Suprapubic skin (tissue), 4 donors: ENCODE data around the gene ATP5MC2.

Experiments
- EP300 ChIP-seq: sonication (generic); formaldehyde crosslinking; IDR thresholded peaks from one replicate; pipeline ENCODE4 v1.6.1; 2017; ENCODE audit warnings: antibody characterized with exemption
- POLR2A ChIP-seq, 2 donors: fragments of 450-650 bp; IDR thresholded peaks; one replicate each; pipeline ENCODE4 v1.6.1; 2017; ENCODE audit warnings: antibody characterized with exemption in 2 of 2, mild to moderate bottlenecking in 2 of 2, moderate library complexity in 2 of 2
- POLR2AphosphoS5 ChIP-seq, 3 donors: sonication (generic); formaldehyde crosslinking; IDR thresholded peaks; one replicate each; pipeline ENCODE4 v1.6.1; 2017; ENCODE audit warnings: antibody characterized with exemption in 3 of 3
- TF ChIP-seq, protein P1 (sequence below), 2 donors: fragments of 200-600 bp in 1 of 2; fragments of 450-650 bp in 1 of 2; sonication (generic) in 1 of 2; IDR thresholded peaks; one replicate each; pipeline ENCODE4 v1.5.1; 2016 to 2019; ENCODE audit warnings: antibody characterized with exemption in 2 of 2, mild to moderate bottlenecking in 1 of 2, moderate library complexity in 1 of 2

DNA sequence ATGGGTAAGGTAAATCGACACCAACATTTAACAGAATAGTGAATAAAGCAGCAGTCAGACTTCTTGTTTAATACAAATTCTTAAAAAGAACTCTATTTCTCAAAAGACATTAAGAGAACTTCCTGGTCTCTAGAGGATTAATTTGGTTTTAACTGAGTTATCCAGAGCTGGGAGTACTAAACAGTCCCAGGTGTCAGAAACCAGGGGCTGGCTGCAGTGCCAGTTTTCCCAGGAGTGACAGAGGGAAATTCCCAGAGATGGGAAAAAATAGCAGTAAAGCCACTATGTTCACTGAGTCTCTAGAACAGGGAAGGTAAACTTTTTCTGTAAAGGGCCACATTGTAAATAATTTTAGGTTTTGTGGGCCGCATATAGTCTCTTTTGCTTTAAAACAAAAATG lies 8.8 kb downstream of the ATP5MC2 start:
- TF ChIP-seq, protein P1, sequence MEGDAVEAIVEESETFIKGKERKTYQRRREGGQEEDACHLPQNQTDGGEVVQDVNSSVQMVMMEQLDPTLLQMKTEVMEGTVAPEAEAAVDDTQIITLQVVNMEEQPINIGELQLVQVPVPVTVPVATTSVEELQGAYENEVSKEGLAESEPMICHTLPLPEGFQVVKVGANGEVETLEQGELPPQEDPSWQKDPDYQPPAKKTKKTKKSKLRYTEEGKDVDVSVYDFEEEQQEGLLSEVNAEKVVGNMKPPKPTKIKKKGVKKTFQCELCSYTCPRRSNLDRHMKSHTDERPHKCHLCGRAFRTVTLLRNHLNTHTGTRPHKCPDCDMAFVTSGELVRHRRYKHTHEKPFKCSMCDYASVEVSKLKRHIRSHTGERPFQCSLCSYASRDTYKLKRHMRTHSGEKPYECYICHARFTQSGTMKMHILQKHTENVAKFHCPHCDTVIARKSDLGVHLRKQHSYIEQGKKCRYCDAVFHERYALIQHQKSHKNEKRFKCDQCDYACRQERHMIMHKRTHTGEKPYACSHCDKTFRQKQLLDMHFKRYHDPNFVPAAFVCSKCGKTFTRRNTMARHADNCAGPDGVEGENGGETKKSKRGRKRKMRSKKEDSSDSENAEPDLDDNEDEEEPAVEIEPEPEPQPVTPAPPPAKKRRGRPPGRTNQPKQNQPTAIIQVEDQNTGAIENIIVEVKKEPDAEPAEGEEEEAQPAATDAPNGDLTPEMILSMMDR (IDR thresholded peaks at IDR 0.05) = no peak
- TF ChIP-seq POLR2AphosphoS5 (IDR thresholded peaks at IDR 0.05) = no peak
- TF ChIP-seq EP300 = no peak
- TF ChIP-seq POLR2A (IDR thresholded peaks at IDR 0.05) = no peak
